ENCODE data around the gene ZNF443.

The ZNF443 gene

GRCh38 chr19:12484371-12485051 lies 43.7 kb upstream of the ZNF443 start, which contains the start of gene ZNF709 (continued):
- TF ChIP-seq, protein P1, sequence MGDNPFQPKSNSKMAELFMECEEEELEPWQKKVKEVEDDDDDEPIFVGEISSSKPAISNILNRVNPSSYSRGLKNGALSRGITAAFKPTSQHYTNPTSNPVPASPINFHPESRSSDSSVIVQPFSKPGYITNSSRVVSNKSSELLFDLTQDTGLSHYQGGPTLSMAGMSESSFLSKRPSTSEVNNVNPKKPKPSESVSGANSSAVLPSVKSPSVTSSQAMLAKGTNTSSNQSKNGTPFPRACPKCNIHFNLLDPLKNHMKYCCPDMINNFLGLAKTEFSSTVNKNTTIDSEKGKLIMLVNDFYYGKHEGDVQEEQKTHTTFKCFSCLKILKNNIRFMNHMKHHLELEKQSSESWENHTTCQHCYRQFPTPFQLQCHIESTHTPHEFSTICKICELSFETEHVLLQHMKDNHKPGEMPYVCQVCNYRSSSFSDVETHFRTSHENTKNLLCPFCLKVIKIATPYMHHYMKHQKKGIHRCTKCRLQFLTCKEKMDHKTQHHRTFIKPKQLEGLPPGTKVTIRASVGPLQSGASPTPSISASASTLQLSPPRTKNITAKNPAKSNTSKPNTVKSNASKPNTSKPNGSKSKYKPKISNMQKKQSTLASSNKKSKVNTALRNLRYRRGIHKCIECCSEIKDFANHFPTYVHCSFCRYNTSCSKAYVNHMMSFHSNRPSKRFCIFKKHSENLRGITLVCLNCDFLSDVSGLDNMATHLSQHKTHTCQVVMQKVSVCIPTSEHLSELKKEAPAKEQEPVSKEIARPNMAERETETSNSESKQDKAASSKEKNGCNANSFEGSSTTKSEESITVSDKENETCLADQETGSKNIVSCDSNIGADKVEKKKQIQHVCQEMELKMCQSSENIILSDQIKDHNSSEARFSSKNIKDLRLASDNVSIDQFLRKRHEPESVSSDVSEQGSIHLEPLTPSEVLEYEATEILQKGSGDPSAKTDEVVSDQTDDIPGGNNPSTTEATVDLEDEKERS (tag by site-specific recombination; IDR thresholded peaks at IDR 0.05): peak; percentile 26; the same call in 1 of the 2 replicates
- TF ChIP-seq ZNF610 (tag by site-specific recombination; IDR thresholded peaks at IDR 0.05; ENCODE audit: borderline replicate concordance) (no peak; the same call in 1 of the 2 replicates), ZNF561 (tag by site-specific recombination; IDR thresholded peaks at IDR 0.05; ENCODE audit: borderline replicate concordance) (peak; percentile 84; the same call in 1 of the 2 replicates), ZNF16 (tag by site-specific recombination; IDR thresholded peaks at IDR 0.05; ENCODE audit: low read depth) (0 out of 2 replicates have a peak, but pooled peaks have one; percentile 16), ZNF747 (tag by site-specific recombination; IDR thresholded peaks at IDR 0.05) (no peak), MYNN (tag by site-specific recombination; IDR thresholded peaks at IDR 0.05; ENCODE audit: borderline replicate concordance) (no peak), SP3 (tag by site-specific recombination; IDR thresholded peaks at IDR 0.05) (peak; percentile 95), GLI4 (tag by site-specific recombination; IDR thresholded peaks at IDR 0.05) (no peak), ZNF202 (tag by site-specific recombination; IDR thresholded peaks at IDR 0.05; ENCODE audit: borderline replicate concordance) (no peak), ZNF768 (tag by site-specific recombination; IDR thresholded peaks at IDR 0.05) (no peak), ZNF624 (tag by site-specific recombination; IDR thresholded peaks at IDR 0.05) (no peak), ZNF394 (tag by site-specific recombination; IDR thresholded peaks at IDR 0.05; ENCODE audit: borderline replicate concordance) (0 out of 2 replicates have a peak, but pooled peaks have one; percentile 24), PRDM10 (tag by site-specific recombination; IDR thresholded peaks at IDR 0.05) (peak; percentile 83), ZBTB48 (tag by site-specific recombination; IDR thresholded peaks at IDR 0.05) (peak; percentile 94; the same call in 1 of the 2 replicates), ZBTB21 (tag by site-specific recombination; IDR thresholded peaks at IDR 0.05) (no peak), ZNF416 (tag by site-specific recombination; IDR thresholded peaks at IDR 0.05) (no peak), ZNF843 (tag by site-specific recombination; IDR thresholded peaks at IDR 0.05) (peak; percentile 48; the same call in 1 of the 2 replicates), KLF16 (tag by site-specific recombination; IDR thresholded peaks at IDR 0.05) (peak; percentile 89), ZSCAN30 (tag by site-specific recombination; IDR thresholded peaks at IDR 0.05) (peak; percentile 59), MEIS1 (CRISPR knock-in tag; IDR thresholded peaks at IDR 0.05; ENCODE audit: borderline replicate concordance) (no peak), IKZF3 (tag by site-specific recombination; IDR thresholded peaks at IDR 0.05) (0 out of 2 replicates have a peak, but pooled peaks have one; percentile 6), GLIS1 (tag by site-specific recombination; IDR thresholded peaks at IDR 0.05) (peak; percentile 53)
- TF ChIP-seq, protein P2, sequence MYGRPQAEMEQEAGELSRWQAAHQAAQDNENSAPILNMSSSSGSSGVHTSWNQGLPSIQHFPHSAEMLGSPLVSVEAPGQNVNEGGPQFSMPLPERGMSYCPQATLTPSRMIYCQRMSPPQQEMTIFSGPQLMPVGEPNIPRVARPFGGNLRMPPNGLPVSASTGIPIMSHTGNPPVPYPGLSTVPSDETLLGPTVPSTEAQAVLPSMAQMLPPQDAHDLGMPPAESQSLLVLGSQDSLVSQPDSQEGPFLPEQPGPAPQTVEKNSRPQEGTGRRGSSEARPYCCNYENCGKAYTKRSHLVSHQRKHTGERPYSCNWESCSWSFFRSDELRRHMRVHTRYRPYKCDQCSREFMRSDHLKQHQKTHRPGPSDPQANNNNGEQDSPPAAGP (tag by site-specific recombination; IDR thresholded peaks at IDR 0.05): peak; percentile 54; the same call in 1 of the 2 replicates
- TF ChIP-seq, protein P3, sequence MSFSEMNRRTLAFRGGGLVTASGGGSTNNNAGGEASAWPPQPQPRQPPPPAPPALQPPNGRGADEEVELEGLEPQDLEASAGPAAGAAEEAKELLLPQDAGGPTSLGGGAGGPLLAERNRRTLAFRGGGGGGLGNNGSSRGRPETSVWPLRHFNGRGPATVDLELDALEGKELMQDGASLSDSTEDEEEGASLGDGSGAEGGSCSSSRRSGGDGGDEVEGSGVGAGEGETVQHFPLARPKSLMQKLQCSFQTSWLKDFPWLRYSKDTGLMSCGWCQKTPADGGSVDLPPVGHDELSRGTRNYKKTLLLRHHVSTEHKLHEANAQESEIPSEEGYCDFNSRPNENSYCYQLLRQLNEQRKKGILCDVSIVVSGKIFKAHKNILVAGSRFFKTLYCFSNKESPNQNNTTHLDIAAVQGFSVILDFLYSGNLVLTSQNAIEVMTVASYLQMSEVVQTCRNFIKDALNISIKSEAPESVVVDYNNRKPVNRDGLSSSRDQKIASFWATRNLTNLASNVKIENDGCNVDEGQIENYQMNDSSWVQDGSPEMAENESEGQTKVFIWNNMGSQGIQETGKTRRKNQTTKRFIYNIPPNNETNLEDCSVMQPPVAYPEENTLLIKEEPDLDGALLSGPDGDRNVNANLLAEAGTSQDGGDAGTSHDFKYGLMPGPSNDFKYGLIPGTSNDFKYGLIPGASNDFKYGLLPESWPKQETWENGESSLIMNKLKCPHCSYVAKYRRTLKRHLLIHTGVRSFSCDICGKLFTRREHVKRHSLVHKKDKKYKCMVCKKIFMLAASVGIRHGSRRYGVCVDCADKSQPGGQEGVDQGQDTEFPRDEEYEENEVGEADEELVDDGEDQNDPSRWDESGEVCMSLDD (tag by site-specific recombination; IDR thresholded peaks at IDR 0.05): peak; percentile 88
- TF ChIP-seq, protein P4, sequence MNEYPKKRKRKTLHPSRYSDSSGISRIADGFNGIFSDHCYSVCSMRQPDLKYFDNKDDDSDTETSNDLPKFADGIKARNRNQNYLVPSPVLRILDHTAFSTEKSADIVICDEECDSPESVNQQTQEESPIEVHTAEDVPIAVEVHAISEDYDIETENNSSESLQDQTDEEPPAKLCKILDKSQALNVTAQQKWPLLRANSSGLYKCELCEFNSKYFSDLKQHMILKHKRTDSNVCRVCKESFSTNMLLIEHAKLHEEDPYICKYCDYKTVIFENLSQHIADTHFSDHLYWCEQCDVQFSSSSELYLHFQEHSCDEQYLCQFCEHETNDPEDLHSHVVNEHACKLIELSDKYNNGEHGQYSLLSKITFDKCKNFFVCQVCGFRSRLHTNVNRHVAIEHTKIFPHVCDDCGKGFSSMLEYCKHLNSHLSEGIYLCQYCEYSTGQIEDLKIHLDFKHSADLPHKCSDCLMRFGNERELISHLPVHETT (tag by site-specific recombination; IDR thresholded peaks at IDR 0.05): 0 out of 2 replicates have a peak, but pooled peaks have one; percentile 17
- TF ChIP-seq, protein P5, sequence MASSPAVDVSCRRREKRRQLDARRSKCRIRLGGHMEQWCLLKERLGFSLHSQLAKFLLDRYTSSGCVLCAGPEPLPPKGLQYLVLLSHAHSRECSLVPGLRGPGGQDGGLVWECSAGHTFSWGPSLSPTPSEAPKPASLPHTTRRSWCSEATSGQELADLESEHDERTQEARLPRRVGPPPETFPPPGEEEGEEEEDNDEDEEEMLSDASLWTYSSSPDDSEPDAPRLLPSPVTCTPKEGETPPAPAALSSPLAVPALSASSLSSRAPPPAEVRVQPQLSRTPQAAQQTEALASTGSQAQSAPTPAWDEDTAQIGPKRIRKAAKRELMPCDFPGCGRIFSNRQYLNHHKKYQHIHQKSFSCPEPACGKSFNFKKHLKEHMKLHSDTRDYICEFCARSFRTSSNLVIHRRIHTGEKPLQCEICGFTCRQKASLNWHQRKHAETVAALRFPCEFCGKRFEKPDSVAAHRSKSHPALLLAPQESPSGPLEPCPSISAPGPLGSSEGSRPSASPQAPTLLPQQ (tag by site-specific recombination; IDR thresholded peaks at IDR 0.05): peak; percentile 96

Data from HEK293 (cell line).